Mononuclear cell (primary cell): ENCODE data around the gene SOX4. TPM values are rescaled to one million over a fixed set of nuclear protein-coding genes. Genes with fewer than 3 reads are reported as not detected.

ENCODE experiments used
- H3K27me3 ChIP-seq: 2 replicates; pipeline ENCODE4 v1.6.0; 2011; ENCODE audit warnings: low read length, control low read depth; ENCODE audit not compliant: insufficient read depth
- H3K4me1 ChIP-seq: 2 replicates; pipeline ENCODE4 v1.5.1; 2011; ENCODE audit warnings: mild to moderate bottlenecking, low read length, control low read depth; ENCODE audit not compliant: insufficient read depth
- H3K4me3 ChIP-seq: 2 replicates; pipeline ENCODE4 v1.5.1; 2011; ENCODE audit warnings: mild to moderate bottlenecking, low read length, moderate library complexity
- H3K9me3 ChIP-seq: 2 replicates; pipeline ENCODE4 v1.5.1; 2011; ENCODE audit warnings: low read depth, mild to moderate bottlenecking, control low read depth, low read length
- total RNA-seq: library from RNA; depleted of rRNA; stranded (reverse); fragments of >200 nt; gene quantifications from one replicate; pipeline ENCODE4 v1.2.3, GENCODE V29; 2012

Gene SOX4
- total RNA-seq, 1 donor, result 16.5 TPM

GRCh38 chr6:21599051-21599696 lies 5.6 kb downstream of the SOX4 start:
- H3K9me3 ChIP-seq, result no peaks in the 10 kb centered on the region
- H3K27me3 ChIP-seq, result peaks cover 13% of the 10 kb centered on the region
- H3K4me1 ChIP-seq, result peaks cover 28% of the 10 kb centered on the region
- H3K4me3 ChIP-seq, result no peak overlapping the region

GRCh38 chr6:21601339-21601923 lies 7.9 kb downstream of the SOX4 start:
- Histone ChIP-seq H3K9me3 (no peaks in the 10 kb centered on the region), H3K27me3 (peaks cover 9% of the 10 kb centered on the region), H3K4me1 (peaks cover 16% of the 10 kb centered on the region), H3K4me3 (no peak overlapping the region)

- peaks cover 9% of the 10 kb centered on the region for H3K27me3 ChIP-seq
- H3K4me1 ChIP-seq, result peaks cover 11% of the 10 kb centered on the region
- no peak overlapping the region for H3K4me3 ChIP-seq
- H3K9me3 ChIP-seq, result no peaks in the 10 kb centered on the region
Observed at GRCh38 chr6:21601932-21602390, 8.4 kb downstream of the SOX4 start.

GRCh38 chr6:21603082-21603952 lies 9.8 kb downstream of the SOX4 start:
- no peak overlapping the region for H3K4me3 ChIP-seq
- peaks cover 9% of the 10 kb centered on the region for H3K27me3 ChIP-seq
- no peaks in the 10 kb centered on the region for H3K9me3 ChIP-seq
- H3K4me1 ChIP-seq, result peaks cover 11% of the 10 kb centered on the region

GRCh38 chr6:21604081-21604480 lies 10.5 kb downstream of the SOX4 start:
- H3K4me3 ChIP-seq, result no peak overlapping the region
- H3K27me3 ChIP-seq, result peaks cover 4% of the 10 kb centered on the region
- H3K4me1 ChIP-seq, result peaks cover 3% of the 10 kb centered on the region
- H3K9me3 ChIP-seq, result no peaks in the 10 kb centered on the region

- no peaks in the 10 kb centered on the region for H3K27me3 ChIP-seq
- no peak overlapping the region for H3K4me3 ChIP-seq
- no peaks in the 10 kb centered on the region for H3K9me3 ChIP-seq
- peaks cover 4% of the 10 kb centered on the region for H3K4me1 ChIP-seq
Observed at GRCh38 chr6:21605166-21605565, 11.6 kb downstream of the SOX4 start.

- H3K9me3 ChIP-seq, result no peaks in the 10 kb centered on the region
- H3K27me3 ChIP-seq, result no peaks in the 10 kb centered on the region
- H3K4me1 ChIP-seq, result peaks cover 11% of the 10 kb centered on the region
- no peak overlapping the region for H3K4me3 ChIP-seq
Observed at GRCh38 chr6:21608601-21609000, 15.1 kb downstream of the SOX4 start.

- H3K4me3 ChIP-seq, result no peak overlapping the region
- peaks cover 11% of the 10 kb centered on the region for H3K4me1 ChIP-seq
- H3K27me3 ChIP-seq, result no peaks in the 10 kb centered on the region
- no peaks in the 10 kb centered on the region for H3K9me3 ChIP-seq
Observed at GRCh38 chr6:21609881-21610329, 16.4 kb downstream of the SOX4 start.

GRCh38 chr6:21610341-21610740 lies 16.8 kb downstream of the SOX4 start:
- Histone ChIP-seq H3K4me3 (no peak overlapping the region), H3K9me3 (no peaks in the 10 kb centered on the region), H3K4me1 (peaks cover 11% of the 10 kb centered on the region), H3K27me3 (no peaks in the 10 kb centered on the region)

- no peak overlapping the region for H3K4me3 ChIP-seq
- H3K9me3 ChIP-seq, result no peaks in the 10 kb centered on the region
- H3K27me3 ChIP-seq, result no peaks in the 10 kb centered on the region
- H3K4me1 ChIP-seq, result peaks cover 11% of the 10 kb centered on the region
Observed at GRCh38 chr6:21611485-21611884, 17.9 kb downstream of the SOX4 start.

GRCh38 chr6:21612067-21612745 lies 18.7 kb downstream of the SOX4 start:
- Histone ChIP-seq H3K9me3 (no peaks in the 10 kb centered on the region), H3K4me1 (peaks cover 11% of the 10 kb centered on the region), H3K4me3 (no peak overlapping the region), H3K27me3 (no peaks in the 10 kb centered on the region)

GRCh38 chr6:21613809-21614208 lies 20.3 kb downstream of the SOX4 start:
- no peaks in the 10 kb centered on the region for H3K27me3 ChIP-seq
- no peak overlapping the region for H3K4me3 ChIP-seq
- H3K4me1 ChIP-seq, result peaks cover 11% of the 10 kb centered on the region
- H3K9me3 ChIP-seq, result no peaks in the 10 kb centered on the region

- no peaks in the 10 kb centered on the region for H3K27me3 ChIP-seq
- no peaks in the 10 kb centered on the region for H3K9me3 ChIP-seq
- H3K4me1 ChIP-seq, result peaks cover 11% of the 10 kb centered on the region
- H3K4me3 ChIP-seq, result no peak overlapping the region
Observed at GRCh38 chr6:21614226-21614625, 20.7 kb downstream of the SOX4 start.

GRCh38 chr6:21615504-21615903 lies 22.0 kb downstream of the SOX4 start:
- no peaks in the 10 kb centered on the region for H3K27me3 ChIP-seq
- H3K4me3 ChIP-seq, result no peak overlapping the region
- peaks cover 4% of the 10 kb centered on the region for H3K4me1 ChIP-seq
- H3K9me3 ChIP-seq, result no peaks in the 10 kb centered on the region

GRCh38 chr6:21616005-21616404 lies 22.5 kb downstream of the SOX4 start:
- Histone ChIP-seq H3K4me1 (peaks cover 2% of the 10 kb centered on the region), H3K4me3 (no peak overlapping the region), H3K27me3 (no peaks in the 10 kb centered on the region), H3K9me3 (no peaks in the 10 kb centered on the region)
